WTC11 (cell line): ENCODE results near the gene KAZN.

Experiments
- CBFB ChIP-seq: sonication (generic); formaldehyde crosslinking; IDR thresholded peaks from 2 replicates; pipeline ENCODE4 v1.8.1; 2022; ENCODE audit warnings: mild to moderate bottlenecking, low read depth, missing genetic modification reagents
- CREB1 ChIP-seq: sonication (generic); formaldehyde crosslinking; IDR thresholded peaks from 2 replicates; pipeline ENCODE4 v1.8.0; 2023; ENCODE audit warnings: mild to moderate bottlenecking, missing genetic modification reagents
- CTCF ChIP-seq: fragments of 200-600 bp; IDR thresholded peaks from 2 replicates; pipeline ENCODE4 v1.8.0; 2022; ENCODE audit warnings: antibody characterized with exemption
- ELF4 ChIP-seq: sonication (generic); formaldehyde crosslinking; IDR thresholded peaks from 2 replicates; pipeline ENCODE4 v1.8.1; 2022; ENCODE audit warnings: low read depth, mild to moderate bottlenecking, moderate library complexity, missing genetic modification reagents
- NR3C1 ChIP-seq: sonication (generic); formaldehyde crosslinking; conservative IDR thresholded peaks from 2 replicates; pipeline ENCODE4 v1.8.1; 2023; ENCODE audit warnings: low read depth, mild to moderate bottlenecking, missing genetic modification reagents
- ZNF219 ChIP-seq: sonication (generic); formaldehyde crosslinking; IDR thresholded peaks from 2 replicates; pipeline ENCODE4 v1.8.0; 2023; ENCODE audit warnings: missing genetic modification reagents, mild to moderate bottlenecking, borderline replicate concordance
- TF ChIP-seq, protein P1 (sequence below): sonication (generic); formaldehyde crosslinking; IDR thresholded peaks from 2 replicates; pipeline ENCODE4 v1.8.0; 2022; ENCODE audit warnings: mild to moderate bottlenecking, missing genetic modification reagents

DNA sequence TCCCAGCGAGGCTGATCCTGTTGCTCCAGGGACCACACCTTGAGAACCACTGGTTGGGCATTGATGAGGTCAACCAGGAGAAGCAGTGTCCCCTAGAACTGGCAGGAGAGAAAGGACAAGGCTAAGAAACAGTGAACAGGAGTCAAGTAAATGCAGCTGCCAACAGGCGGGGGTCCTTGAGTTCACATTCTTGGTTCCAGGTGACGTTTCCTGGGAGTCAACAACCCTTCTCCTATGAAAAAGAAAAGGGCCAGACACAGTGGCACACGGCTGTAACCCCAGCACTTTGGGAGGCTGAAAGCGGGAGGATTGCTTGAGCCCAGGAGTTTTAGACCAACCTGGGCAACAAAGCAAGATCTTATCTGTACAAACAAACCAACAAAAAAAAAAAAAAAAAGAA, 98.3 kb downstream of the KAZN start:
- TF ChIP-seq ELF4 (no peak), CTCF (no peak), NR3C1 (CRISPR knock-in tag) (no peak), CREB1 (CRISPR knock-in tag) (no peak), ZNF219 (CRISPR knock-in tag) (no peak), CBFB (CRISPR knock-in tag) (no peak)
- TF ChIP-seq, protein P1, sequence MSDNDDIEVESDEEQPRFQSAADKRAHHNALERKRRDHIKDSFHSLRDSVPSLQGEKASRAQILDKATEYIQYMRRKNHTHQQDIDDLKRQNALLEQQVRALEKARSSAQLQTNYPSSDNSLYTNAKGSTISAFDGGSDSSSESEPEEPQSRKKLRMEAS (CRISPR knock-in tag): no peak
